AG08396 (cell line): ENCODE measurements around the gene MAP1LC3A.
A peak's percentile ranks its signal among the peaks of the same experiment; 100 is the strongest.
"Not testable (repeated sequence)": the region's sequence is repeated elsewhere in the genome, so short reads cannot be mapped to it uniquely, and the experiment has no call there.

Experiments used
- DNase-seq: peaks from one replicate; pipeline ENCODE4 v3.0.0; 2012; ENCODE audit warnings: low spot score, mixed read lengths

Gene MAP1LC3A

DNA sequence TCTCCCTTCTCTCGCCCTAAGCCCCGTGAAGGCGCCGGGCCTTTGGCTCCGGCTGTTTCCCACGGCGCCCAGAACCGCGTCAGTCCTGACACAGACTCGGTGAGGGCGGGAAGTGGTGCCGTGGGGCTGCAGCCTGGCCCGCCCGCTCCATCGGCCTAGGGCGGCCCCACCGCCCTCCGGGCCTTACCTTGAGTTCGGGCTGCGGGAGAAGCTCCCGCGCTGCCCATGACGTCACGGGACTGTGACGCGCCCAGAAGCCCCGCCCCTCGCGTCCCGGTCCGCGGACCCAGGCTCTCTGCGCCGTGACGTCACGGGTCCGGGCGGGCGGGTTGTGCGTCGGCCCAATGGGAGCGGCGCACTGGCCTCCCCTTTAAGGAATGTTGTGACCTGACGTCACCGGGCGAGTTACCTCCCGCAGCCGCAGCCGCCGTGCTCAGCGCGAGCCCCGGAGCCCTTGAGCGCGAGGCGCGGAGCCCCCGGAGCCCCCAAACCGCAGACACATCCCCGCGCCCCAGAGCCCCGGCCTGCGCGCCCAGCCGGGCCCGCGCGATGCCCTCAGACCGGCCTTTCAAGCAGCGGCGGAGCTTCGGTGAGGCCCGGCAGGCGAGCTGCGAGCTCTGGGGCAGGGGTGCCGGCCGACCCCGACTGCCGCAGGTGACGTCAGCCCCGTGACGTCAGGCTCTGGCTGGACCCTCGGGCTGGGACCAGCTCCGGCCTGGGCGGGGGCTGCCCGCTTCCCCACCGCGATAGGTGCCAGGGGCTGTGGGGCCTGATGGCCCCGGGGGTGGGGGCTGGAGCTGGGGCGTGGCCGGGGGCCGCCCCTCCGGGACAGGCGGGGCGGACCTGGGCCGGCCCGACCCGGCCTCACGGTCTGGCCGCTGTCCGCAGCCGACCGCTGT lies at the start of gene MAP1LC3A:
TSS of gene MAP1LC3A (plus strand) at position 399 of the 899 bp plus-strand sequence. CDS start at position 550, 151 bp downstream.
- DNase-seq: peak; percentile 99

DNA sequence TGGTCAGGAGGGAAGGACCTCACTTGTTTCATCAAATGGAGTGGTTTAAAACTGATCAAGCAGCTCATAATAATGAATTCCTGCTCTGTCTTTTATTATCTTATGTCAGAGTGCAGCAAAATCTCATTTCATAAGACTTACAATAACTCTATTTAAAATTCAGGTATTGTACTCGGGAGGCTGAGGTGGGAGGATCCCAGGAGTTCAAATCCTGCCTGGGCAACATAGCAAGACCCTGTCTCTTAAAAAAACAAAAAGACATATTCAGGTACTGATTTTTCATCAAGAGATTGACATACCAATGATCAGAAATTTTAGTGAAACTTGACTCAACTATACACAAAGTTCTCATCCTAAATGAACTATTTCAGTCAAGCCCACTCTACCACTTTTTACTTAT lies 47.9 kb upstream of the MAP1LC3A start:
- DNase-seq: no peak

DNA sequence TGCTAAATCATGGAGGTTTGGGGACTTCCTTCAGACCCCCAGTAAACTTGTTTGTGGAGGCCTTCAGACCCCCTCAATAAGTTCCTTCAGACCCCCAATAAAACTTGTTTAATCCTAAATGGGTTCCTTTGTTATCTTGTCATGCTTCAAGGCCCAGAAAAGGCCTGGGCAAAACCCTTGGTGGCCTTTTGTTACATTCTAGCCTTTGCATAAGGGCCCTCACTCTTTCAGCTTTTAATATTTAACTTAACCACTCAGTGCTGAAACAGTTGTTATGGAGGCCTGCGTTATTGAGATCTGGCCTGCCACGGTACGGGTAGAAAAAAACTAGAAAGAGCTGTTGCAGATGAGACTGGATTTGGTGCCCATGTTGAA lies 46.6 kb upstream of the MAP1LC3A start:
- no peak for DNase-seq

DNA sequence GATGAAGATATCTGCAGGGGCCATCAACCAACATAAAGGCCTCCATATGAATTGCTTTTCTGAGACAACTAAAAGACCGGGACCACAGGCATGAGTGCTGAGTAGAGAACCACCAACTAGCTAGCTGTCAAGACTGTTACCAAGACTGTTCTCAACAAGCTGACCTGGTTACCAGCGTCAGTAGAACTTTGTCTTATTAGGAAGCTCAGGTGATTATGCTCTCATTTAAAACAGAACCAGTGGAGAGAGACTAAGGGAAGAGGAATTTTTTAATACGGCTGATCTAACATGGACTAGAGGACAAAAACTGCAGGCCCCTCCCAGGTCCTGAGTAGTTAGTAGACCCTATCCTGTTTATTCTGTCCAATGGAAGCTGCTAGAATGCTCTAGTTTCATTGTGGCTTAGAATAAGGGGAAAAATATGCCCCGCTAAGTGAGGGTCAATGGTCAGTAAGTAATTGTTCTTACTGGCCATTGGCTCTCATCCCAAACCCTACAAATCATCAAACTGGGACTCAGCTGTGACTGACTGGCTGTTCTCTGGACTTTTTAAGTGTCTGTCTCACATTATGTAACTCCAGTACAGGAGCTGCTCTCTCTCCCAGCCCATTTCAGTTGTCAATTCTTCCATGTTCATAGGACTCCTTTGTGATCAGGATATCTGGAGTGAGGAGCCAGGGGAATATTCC lies 46.1 kb upstream of the MAP1LC3A start:
- no peak for DNase-seq

DNA sequence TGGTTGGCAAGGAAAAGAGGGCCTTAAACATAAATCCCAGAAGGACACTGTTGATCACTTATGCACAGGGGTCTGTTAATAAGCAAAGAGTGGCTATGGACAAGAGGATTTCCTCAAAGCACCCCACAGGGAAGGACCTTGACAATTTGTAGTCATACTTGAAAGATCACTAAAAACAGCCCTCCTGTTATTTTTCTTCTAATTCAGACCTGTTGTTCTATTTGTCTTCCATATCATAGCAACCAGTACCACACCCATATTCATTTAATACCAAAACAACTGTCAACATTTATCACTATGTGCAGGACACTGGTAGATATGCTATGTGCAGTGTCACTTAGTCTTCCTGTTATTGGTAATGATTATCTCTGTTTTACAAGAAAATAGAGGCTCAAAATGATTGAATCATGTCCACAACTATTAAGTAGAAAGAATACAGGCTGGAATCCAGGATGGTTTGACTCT lies 45.5 kb upstream of the MAP1LC3A start:
- no peak for DNase-seq

DNA sequence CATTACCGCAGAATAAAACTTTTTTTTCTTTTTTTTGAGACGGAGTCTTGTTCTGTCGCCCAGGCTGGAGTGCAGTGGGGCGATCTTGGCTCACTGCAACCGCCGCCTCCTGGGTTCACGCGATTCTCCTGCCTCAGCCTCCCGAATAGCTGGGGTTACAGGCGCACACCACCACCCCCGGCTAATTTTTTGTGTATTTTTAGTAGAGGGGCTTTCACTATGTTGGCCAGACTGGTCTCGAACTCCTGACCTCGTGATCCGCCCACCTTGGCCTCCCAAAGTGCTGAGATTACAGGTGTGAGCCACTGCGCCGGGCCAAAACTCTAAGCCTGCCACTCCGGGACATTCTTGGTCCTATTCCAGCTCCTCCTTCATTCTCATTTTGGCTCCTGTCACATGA lies 44.5 kb upstream of the MAP1LC3A start:
- DNase-seq: not testable (repeated sequence)

DNA sequence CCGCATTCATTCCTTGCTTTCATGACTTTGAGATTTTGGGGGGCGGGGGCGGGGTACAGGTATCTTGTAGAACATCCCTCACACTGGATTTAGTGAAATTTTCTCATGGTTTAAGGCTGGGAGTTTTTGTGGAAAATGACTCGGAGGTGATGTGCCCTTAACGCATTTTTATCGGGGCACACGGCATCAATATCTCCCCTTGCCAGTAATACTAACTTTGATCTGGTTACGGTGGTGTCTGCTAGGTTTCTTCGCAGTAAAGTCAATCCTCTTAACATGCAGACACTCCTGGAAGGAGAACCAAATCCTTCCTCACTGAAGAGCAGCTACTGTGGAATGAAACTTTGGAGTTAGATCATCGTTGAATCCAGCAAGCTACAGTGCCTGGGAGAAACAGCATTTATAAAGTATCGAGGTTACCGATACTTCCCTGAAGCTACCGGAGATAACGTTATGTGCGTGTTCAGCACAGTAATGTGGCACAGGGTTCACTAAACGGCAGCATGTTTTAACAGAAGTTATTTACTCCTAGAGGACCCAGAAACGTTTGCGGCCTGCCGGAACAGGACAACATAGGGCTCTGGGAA lies 43.5 kb upstream of the MAP1LC3A start:
- no peak for DNase-seq

DNA sequence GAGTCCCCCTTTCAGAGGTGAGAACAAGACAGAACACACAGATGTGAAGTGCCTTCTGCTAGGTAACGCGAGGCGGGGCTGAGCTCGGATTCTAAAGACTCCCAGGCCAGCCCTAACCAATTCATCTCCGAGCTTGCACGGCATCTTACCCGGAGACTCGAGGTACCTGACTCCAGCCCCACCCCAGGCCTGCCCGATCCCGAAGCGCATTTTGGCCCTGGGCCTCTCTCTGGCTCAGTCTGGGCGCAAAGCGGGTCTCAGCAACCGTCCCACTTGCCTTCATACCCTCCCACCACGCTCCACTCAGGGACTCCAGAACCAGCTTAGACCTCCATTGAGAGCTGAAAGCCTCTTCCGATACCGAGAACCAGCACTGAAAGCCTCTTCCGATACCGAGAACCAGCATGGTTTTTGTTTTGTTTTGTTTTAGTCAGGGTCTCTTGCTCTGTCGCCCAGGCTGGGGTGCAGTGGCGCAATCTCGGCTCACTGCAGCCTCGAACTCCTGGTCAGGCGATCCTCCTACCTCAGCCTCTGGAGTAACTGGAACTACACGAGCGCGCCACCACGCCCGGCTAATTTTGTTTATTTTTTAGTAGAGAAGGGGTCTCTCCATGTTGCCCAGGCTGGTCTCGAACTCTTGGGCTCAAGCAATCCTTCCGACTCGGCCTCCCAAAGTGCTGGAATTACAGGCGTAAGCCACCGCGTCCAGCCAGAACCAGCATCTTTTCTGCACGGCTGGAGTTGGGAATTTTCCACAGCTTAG lies 42.9 kb upstream of the MAP1LC3A start:
- DNase-seq: peak; percentile 31

DNA sequence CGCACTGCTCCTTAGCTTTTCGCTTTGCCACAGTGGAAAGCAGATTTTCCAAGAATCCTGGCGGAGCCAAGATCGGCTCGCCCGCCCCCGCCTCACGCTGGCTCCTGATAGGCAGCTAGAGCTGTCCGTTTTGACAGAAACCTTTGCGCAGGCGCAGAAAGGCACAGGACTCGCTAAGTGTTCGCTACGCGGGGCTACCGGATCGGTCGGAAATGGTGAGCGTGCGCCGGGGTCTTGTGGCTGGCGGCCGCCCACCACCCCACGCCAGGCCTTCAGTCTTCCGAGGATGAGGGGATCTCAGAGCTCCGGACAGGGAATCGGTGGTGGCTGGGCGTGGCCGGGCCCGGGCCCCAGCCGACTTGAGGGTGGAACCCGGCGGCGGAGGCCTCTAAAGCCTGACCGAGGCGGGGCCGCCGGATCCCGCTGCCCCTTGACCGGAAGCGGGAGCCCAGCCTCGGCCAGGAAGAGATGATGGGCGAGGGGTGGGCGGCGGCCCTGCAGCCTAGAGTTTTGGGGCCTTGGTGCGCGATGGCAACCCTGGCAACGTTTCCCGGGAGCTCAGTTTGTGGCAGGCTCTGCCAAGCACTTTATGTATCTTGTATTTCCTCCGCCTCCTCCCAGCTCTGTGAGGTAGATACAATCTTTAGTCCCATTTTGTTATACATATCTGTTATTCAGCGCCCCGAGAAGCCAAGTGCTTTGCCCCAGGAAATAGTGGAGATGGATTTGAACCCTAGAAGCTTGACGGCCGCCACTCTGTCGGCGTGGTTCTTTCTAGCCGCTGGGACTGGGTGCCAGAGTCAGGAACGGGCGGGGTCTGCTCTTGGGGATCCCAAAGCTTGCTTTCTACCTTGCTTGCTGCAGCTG lies 42.0 kb upstream of the MAP1LC3A start, which contains the start of gene DYNLRB1:
TSS of gene DYNLRB1 (plus strand) at position 176 of the 867 bp plus-strand sequence. CDS start at position 213, 37 bp downstream.
- DNase-seq: peak; percentile 95

DNA sequence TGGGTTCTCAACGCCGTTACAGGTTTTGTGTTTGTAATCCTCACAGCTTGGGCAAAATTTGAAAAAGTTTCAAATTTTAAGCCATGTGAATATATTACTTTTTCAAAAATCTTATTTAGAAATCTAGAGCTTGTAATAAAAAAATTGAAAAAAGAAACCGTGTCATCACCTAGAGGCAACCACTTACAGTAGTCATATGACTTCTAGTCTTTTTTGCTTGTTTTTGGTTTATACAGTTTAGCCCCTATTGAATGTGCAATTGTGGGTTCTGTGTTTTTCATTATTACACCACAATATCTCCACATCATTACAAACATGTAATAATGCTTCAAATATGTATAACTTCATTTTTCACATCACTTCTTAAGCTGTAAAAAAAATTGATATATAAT lies 41.4 kb upstream of the MAP1LC3A start:
- no peak for DNase-seq

DNA sequence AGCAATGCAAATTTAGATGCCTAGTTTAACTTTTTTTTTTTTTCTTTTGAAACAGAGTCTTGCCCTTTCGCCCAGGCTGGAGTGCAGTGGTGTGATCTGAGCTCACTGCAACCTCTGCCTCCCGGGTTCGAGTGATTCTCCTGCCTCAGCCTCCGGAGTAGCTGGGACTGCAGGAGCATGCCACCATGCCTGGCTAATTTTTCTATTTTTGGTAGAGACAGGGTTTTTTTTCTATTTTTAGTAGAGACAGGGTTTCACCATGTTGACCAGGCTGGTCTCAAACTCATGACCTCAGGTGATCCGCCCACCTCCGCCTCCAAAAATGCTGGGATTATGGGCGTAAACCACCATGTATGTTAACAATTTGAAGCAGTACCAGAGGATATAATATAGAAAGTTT lies 39.7 kb upstream of the MAP1LC3A start:
- DNase-seq: not testable (repeated sequence)

DNA sequence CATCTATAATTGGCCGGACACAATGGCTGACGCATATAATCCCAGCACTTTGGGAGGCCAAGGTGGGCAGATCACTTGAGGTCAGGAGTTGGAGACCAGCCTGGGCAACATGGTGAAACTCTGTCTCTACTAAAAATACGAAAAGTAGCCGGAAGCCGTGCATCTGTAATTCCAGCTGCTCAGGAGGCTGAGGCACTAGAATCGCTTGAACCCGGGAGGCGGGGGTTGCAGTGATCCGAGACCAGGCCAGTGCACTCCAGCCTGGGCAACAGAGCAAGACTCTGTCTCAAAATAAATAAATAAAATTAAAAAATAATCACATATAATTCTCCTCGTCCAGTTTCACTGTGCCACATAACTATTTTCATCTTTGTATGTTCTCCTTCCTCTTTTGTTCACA lies 38.7 kb upstream of the MAP1LC3A start:
- not testable (repeated sequence) for DNase-seq

DNA sequence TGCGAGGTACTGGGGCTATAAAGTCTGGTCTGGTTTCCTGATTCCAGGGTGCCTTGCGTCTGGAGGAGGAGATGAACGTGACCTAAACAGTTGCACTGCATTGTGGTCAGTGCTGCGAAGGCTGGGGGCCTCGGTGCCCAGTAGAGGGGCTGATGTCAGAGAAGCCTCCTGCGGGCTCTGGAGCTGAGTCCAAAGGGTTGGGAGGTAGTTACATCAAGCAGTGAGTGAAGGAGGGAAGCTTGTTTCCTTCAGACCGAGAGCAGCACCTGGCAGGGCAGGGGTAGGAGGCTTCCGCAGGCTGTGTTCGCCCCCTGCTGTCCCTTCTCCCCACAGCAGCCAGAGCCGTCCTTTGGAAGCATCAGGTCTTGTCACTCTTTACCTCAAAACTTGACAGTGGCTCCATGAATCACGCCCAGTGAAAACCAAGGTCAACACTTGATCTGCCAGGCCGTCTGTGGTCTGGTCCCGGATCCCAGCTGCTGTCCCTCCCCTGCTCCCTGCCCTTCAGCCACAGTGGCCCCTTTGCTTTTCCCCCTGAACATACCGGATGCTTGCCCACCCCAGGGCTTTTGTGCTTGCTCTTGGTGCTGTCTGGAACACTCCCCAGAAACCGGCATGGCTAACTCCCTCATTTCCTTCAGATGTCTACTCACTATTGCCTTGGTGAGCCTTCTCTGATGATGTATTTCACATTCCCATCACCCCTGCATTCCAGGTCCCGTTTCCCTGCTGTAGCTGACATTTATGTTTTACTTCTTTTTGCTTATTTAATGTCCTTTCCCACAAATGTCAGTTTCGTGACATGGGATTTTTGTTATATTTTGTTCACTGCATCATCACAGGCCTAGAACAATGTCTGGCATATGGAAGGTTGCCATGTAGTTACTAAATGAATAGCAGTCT lies 35.3 kb upstream of the MAP1LC3A start:
- DNase-seq: peak; percentile 27

DNA sequence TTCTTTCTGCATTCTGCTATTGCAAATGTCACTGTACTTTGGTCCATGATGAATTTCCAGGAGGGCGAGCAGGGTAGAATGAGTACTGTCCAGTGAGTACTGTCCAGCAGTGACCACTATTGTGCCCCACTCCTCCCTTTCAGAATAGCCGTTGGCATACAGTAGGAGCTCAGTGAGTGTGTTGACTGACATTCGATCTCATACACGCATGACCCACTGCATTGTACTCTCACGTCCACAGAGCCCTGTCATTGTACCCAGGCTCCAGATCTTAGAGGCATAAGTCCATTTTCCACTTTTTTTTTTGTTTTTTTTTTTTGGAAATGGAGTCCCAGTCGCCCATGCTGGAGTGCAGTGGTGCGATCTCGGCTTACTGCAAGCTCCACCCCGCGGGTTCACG lies 34.1 kb upstream of the MAP1LC3A start:
- no peak for DNase-seq

DNA sequence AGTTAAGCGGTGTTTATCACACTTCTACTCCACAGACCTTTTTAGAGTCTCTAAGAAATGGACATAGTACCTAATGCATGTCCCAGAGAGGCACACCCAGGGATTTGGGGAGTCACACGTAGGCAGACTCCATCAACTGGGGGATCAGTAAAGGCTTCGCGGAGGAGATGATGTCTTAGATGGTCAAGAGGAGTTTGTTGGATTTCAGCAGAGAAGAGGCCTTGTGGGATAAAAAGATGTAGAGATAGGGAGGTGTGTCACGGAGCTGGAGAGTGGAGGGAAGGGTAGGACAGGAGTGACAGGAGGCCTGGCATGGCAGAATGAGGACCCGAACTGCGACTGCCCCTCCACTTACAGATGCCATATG lies 33.2 kb upstream of the MAP1LC3A start:
- no peak for DNase-seq

DNA sequence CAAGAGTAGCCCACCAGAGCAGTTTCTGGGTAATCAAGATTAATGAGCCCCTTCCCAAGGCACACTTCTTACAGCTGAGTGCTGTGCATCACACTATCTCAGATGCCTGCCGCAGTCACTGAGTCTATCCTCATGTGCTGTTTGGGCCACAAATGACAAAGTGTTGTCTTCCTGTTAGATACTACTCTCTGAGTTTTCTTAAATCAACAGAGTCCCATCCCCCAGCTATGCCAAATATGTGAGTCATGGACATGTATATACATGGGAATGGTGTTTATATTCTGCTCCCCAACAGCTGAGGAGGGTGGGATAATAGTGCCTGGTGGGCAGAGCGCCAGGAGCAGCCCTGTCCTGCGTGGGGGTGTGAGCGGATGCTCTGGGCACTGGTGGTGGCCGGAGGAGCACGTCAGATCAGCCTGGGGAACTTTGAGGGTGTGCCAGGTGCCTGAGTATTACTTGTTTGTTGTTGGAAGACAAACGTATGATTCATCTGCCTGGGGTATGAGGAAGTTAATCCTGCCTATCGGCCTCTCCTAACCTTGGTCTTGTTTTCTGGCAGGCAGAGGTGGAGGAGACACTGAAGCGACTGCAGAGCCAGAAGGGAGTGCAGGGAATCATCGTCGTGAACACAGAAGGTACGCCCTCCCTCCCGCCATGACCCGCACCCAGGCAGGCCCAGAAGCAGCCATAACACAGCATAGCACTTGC lies 32.7 kb upstream of the MAP1LC3A start:
- DNase-seq: peak; percentile 94

DNA sequence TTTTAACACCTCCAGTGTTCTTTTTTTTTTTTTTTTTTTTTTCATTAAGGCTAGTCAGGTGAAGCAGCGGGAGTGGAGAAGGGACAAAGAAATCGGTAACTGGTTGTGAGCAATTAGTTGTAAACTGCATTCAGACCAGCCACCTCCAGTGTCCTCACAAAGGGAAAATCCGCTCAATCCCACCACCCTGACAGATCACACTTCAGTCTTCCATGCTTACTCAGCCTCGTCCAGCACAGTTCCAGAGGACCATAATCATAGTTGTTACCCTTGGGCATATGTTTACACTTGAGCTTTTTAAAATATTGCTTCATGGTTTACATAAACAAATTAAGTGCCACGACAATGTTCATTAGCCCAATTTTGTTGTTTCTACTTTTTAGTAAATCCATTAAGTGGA lies 32.1 kb upstream of the MAP1LC3A start:
- no peak for DNase-seq

DNA sequence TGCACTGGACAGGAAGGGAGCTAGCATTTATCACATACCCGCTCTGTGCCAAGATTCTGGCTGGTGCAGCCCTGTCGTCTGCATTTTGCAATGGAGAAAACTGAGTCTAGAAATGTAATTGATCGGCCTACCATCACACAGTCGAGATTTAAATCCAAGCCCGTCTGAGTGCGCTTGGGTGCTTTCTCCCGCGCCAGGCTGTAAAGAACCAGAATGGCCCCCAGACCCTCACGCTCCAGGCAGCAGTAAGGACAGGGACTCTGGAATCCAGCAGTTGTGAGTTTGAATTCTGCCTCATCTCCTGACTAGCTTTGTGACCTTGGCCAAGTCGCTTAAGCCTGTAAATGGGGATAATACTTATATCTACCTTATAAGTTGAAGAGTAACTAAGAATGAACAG lies 31.5 kb upstream of the MAP1LC3A start:
- no peak for DNase-seq

DNA sequence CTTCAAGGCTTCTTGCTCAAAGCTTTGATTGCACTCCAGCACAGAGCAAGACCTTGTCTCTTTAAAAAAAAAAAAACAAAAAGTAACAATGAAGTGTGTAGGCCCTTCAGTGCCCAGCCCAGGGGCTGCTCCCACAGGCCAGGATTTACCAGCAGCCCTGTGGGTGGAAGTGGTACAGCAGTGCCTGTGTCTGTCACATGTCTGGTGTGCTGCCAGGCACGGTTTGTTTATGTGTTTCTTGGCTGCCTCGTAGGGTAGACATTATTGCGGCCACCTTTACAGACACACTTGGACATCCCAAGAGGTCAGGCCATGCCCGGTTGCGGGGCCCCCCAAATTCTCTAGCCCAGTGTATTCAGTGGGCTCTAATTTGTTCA lies 29.6 kb upstream of the MAP1LC3A start:
- DNase-seq: no peak
